ENCODE results near the gene PPP2CA. TPM values are rescaled to one million over a fixed set of nuclear protein-coding genes. Genes with fewer than 3 reads are reported as not detected.

The PPP2CA gene
- total and polyA plus RNA-seq, 10 of the 15 experiments (the other 5 are each of a cell fraction or from before 2014, with no cell fraction given), result 18.6 to 385 (median 134) TPM

DNA sequence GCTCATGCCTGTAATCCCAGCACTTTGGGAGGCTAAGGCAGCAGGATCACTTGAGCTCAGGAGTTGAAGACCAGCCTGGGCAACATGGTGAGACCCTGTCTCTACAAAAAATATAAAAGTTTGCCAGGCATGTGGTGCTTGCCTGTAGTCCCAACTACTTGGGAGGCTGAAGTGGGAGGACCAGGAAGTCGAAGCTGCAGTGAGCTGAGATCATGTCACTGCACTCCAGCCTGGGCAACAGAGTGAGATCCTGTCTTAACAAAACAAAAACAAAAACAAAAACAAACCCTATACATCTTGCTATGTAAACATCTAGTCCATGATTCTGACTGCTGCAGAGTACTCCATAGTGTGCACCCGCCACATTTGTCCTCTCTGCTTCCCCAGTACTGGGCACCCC lies 19.8 kb upstream of the PPP2CA start:
- FAIRE-seq (no peak), DNase-seq (ENCODE audit: low read depth, low spot score) (no peak), ATAC-seq (no peak)
- H3K9me3 ChIP-seq (replicated peaks; ENCODE audit: control insufficient read depth, insufficient read depth, low read length), result no peaks in the 10 kb centered on the region
- H3K27me3 ChIP-seq (replicated peaks in 1 of 2; ENCODE audit: control insufficient read depth in 2 of 2, insufficient read depth in 2 of 2, low read length in 1 of 2), result no peaks in the 10 kb centered on the region
- TF ChIP-seq, protein P1, sequence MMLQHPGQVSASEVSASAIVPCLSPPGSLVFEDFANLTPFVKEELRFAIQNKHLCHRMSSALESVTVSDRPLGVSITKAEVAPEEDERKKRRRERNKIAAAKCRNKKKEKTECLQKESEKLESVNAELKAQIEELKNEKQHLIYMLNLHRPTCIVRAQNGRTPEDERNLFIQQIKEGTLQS (IDR thresholded peaks at IDR 0.05; ENCODE audit: borderline replicate concordance, extremely low read depth, low read depth, low read length), result no peak
- no peak for TF ChIP-seq SREBF1 (IDR thresholded peaks at IDR 0.05; ENCODE audit: low read length)
- TF ChIP-seq MTA3 (IDR thresholded peaks at IDR 0.05; ENCODE audit: borderline replicate concordance, low read length), result no peak
- TF ChIP-seq SUPT20H (IDR thresholded peaks at IDR 0.05; ENCODE audit: borderline replicate concordance, control insufficient read depth, low read depth, low read length), result no peak
- TF ChIP-seq IKZF1 (conservative IDR thresholded peaks at IDR 0.05), result no peak
- no peak for TF ChIP-seq ATF7 (IDR thresholded peaks at IDR 0.05; ENCODE audit: low read depth)
- no peak overlapping the region for H3K4me2 ChIP-seq (ENCODE audit: control insufficient read depth, insufficient read depth)
- ChIA-PET SMC1A (ENCODE audit: uncharacterized antibody, unreplicated experiment) (no interaction called here), CTCF (interaction anchor here (0.7 kb wide), 1 partner anchor 422 kb away, joined by 4 read pairs; no protein-coding TSS in a partner anchor), RAD21 (ENCODE audit: unreplicated experiment) (no interaction called here), POLR2A (no interaction called here)
- in situ Hi-C loops (cut with MboI) (no loop called here), intact Hi-C loops (cut with micrococcal nuclease; ENCODE audit: unreplicated experiment) (no loop called here)
- BruUV-seq (replicated peaks), result no TSS peak
- no peaks in the 10 kb centered on the region for H3K36me3 ChIP-seq (ENCODE audit: control insufficient read depth in 2 of 2, insufficient read depth in 2 of 2, low read length in 1 of 2)
- H3K4me1 ChIP-seq (ENCODE audit: control insufficient read depth, insufficient read depth, low read length), result no peaks in the 10 kb centered on the region
- H2AFZ ChIP-seq (ENCODE audit: control insufficient read depth, low read depth, low read length), result no peak overlapping the region
- H3K4me3 ChIP-seq, result no peak overlapping the region
- H3K27ac ChIP-seq (ENCODE audit: control insufficient read depth, insufficient read depth), result no peak overlapping the region
- H4K20me1 ChIP-seq (ENCODE audit: control insufficient read depth, insufficient read depth), result no peaks in the 10 kb centered on the region
- H3K79me2 ChIP-seq (ENCODE audit: control insufficient read depth, insufficient read depth, low read length), result no peaks in the 10 kb centered on the region
- H3K9ac ChIP-seq (ENCODE audit: control insufficient read depth, insufficient read depth, low read length), result no peak overlapping the region
- 49% methylated on average over 2 of the region's 2 CpGs for WGBS (ENCODE audit: insufficient coverage, insufficient replicate concordance, low lambda C conversion rate, missing lambda C conversion rate)

- Histone ChIP-seq H3K9ac (ENCODE audit: control insufficient read depth, insufficient read depth, low read length) (no peak overlapping the region), H3K36me3 (ENCODE audit: control insufficient read depth in 2 of 2, insufficient read depth in 2 of 2, low read length in 1 of 2) (no peaks in the 10 kb centered on the region), H3K27ac (ENCODE audit: control insufficient read depth, insufficient read depth) (no peak overlapping the region), H3K9me3 (replicated peaks; ENCODE audit: control insufficient read depth, insufficient read depth, low read length) (no peaks in the 10 kb centered on the region), H3K4me2 (ENCODE audit: control insufficient read depth, insufficient read depth) (no peak overlapping the region), H3K4me1 (ENCODE audit: control insufficient read depth, insufficient read depth, low read length) (no peaks in the 10 kb centered on the region), H4K20me1 (ENCODE audit: control insufficient read depth, insufficient read depth) (no peaks in the 10 kb centered on the region), H2AFZ (ENCODE audit: control insufficient read depth, low read depth, low read length) (no peak overlapping the region), H3K27me3 (replicated peaks in 1 of 2; ENCODE audit: control insufficient read depth in 2 of 2, insufficient read depth in 2 of 2, low read length in 1 of 2) (no peaks in the 10 kb centered on the region), H3K4me3 (no peak overlapping the region), H3K79me2 (ENCODE audit: control insufficient read depth, insufficient read depth, low read length) (no peaks in the 10 kb centered on the region)
- ATAC-seq (no peak), FAIRE-seq (no peak), DNase-seq (ENCODE audit: low read depth, low spot score) (no peak)
- no TSS peak for BruUV-seq (replicated peaks)
- CTCF ChIA-PET, result interaction anchor here (0.6 to 1.1 kb wide), 2 partner anchors 59 to 770 kb away, joined by 3 read pairs; no protein-coding TSS in a partner anchor
- POLR2A ChIA-PET, result interaction anchor here (1.2 kb wide), 1 partner anchor 17 kb away, joined by 3 read pairs; no protein-coding TSS in a partner anchor
- SMC1A ChIA-PET (ENCODE audit: uncharacterized antibody, unreplicated experiment), result interaction anchor here (0.9 to 1.6 kb wide), 2 partner anchors 43 to 218 kb away, joined by 3 read pairs; no protein-coding TSS in a partner anchor
- in situ Hi-C loops (cut with MboI), result no loop called here
- RAD21 ChIA-PET (ENCODE audit: unreplicated experiment), result no interaction called here
- WGBS (ENCODE audit: insufficient coverage, insufficient replicate concordance, low lambda C conversion rate, missing lambda C conversion rate), result 64% methylated on average over 8 of the region's 8 CpGs
- intact Hi-C loops (cut with micrococcal nuclease; ENCODE audit: unreplicated experiment), result no loop called here
- no peak for TF ChIP-seq ELK1 (IDR thresholded peaks at IDR 0.05; ENCODE audit: low read depth, low read length)
- no peak for TF ChIP-seq POLR2AphosphoS2 (IDR thresholded peaks at IDR 0.05; ENCODE audit: low read depth, low read length)
- no peak for TF ChIP-seq EZH2 (IDR thresholded peaks at IDR 0.05; ENCODE audit: borderline replicate concordance, control insufficient read depth, low read depth, low read length)
- TF ChIP-seq HDAC6 (IDR thresholded peaks at IDR 0.05; ENCODE audit: unreplicated experiment), result no peak
- no peak for TF ChIP-seq ATF2 (IDR thresholded peaks at IDR 0.05; ENCODE audit: low read length)
- no peak for TF ChIP-seq NBN (IDR thresholded peaks at IDR 0.05)
- TF ChIP-seq RB1 (IDR thresholded peaks at IDR 0.05; ENCODE audit: borderline replicate concordance), result no peak
- no peak for TF ChIP-seq SP1 (IDR thresholded peaks at IDR 0.05; ENCODE audit: low read depth, low read length)
- no peak for TF ChIP-seq ZNF274 (IDR thresholded peaks at IDR 0.05; ENCODE audit: insufficient read depth, insufficient read length)
- no peak for TF ChIP-seq BHLHE40 (IDR thresholded peaks at IDR 0.05; ENCODE audit: borderline replicate concordance in 1 of 2, low read depth in 2 of 2, low read length in 1 of 2)
- TF ChIP-seq ATF7 (IDR thresholded peaks at IDR 0.05; ENCODE audit: low read depth), result no peak
Observed at GRCh38 chr5:134245101-134245604, 19.3 kb upstream of the PPP2CA start.

All from GM12878 (cell line).